ENCODE results near the gene INPP5D.

GRCh38 chr2:233164967-233165366, 104.8 kb downstream of the INPP5D start:
- TF ChIP-seq ZBTB7A (CRISPR knock-in tag; IDR thresholded peaks at IDR 0.05): no peak
- no peak for TF ChIP-seq ZFP41 (CRISPR knock-in tag; IDR thresholded peaks at IDR 0.05; ENCODE audit: borderline replicate concordance)
- TF ChIP-seq ZNF503 (CRISPR knock-in tag; IDR thresholded peaks at IDR 0.05): no peak
- TF ChIP-seq POLR2AphosphoS5 (IDR thresholded peaks at IDR 0.05; ENCODE audit: low read depth, low read length): no peak
- TF ChIP-seq ZBTB33 (CRISPR knock-in tag; IDR thresholded peaks at IDR 0.05): no peak
- no peak for TF ChIP-seq ZNF234 (CRISPR knock-in tag; conservative IDR thresholded peaks at IDR 0.05)
- no peak for TF ChIP-seq CTCF (CRISPR knock-in tag; IDR thresholded peaks at IDR 0.05)
- no peak for TF ChIP-seq BCL6 (CRISPR knock-in tag; IDR thresholded peaks at IDR 0.05)
- TF ChIP-seq ELF1 (CRISPR knock-in tag; IDR thresholded peaks at IDR 0.05): no peak
- TF ChIP-seq ZNF605 (CRISPR knock-in tag; IDR thresholded peaks at IDR 0.05): no peak
- no peak for TF ChIP-seq HDAC2 (CRISPR knock-in tag; IDR thresholded peaks at IDR 0.05)
- TF ChIP-seq PREB (CRISPR knock-in tag; IDR thresholded peaks at IDR 0.05): no peak
- TF ChIP-seq CREB1 (IDR thresholded peaks at IDR 0.05): no peak
- no peak for TF ChIP-seq CREB1 (CRISPR knock-in tag; IDR thresholded peaks at IDR 0.05)
